Measurements from ENCODE around the gene TMEM43. TPM values are rescaled to one million over a fixed set of nuclear protein-coding genes. Genes with fewer than 3 reads are reported as not detected.

The TMEM43 gene
- total and polyA plus RNA-seq, 2 of the 8 experiments (the other 6 are each of a cell fraction or from before 2014, with no cell fraction given): 27.0 to 33.7 TPM

- TF ChIP-seq, protein P1, sequence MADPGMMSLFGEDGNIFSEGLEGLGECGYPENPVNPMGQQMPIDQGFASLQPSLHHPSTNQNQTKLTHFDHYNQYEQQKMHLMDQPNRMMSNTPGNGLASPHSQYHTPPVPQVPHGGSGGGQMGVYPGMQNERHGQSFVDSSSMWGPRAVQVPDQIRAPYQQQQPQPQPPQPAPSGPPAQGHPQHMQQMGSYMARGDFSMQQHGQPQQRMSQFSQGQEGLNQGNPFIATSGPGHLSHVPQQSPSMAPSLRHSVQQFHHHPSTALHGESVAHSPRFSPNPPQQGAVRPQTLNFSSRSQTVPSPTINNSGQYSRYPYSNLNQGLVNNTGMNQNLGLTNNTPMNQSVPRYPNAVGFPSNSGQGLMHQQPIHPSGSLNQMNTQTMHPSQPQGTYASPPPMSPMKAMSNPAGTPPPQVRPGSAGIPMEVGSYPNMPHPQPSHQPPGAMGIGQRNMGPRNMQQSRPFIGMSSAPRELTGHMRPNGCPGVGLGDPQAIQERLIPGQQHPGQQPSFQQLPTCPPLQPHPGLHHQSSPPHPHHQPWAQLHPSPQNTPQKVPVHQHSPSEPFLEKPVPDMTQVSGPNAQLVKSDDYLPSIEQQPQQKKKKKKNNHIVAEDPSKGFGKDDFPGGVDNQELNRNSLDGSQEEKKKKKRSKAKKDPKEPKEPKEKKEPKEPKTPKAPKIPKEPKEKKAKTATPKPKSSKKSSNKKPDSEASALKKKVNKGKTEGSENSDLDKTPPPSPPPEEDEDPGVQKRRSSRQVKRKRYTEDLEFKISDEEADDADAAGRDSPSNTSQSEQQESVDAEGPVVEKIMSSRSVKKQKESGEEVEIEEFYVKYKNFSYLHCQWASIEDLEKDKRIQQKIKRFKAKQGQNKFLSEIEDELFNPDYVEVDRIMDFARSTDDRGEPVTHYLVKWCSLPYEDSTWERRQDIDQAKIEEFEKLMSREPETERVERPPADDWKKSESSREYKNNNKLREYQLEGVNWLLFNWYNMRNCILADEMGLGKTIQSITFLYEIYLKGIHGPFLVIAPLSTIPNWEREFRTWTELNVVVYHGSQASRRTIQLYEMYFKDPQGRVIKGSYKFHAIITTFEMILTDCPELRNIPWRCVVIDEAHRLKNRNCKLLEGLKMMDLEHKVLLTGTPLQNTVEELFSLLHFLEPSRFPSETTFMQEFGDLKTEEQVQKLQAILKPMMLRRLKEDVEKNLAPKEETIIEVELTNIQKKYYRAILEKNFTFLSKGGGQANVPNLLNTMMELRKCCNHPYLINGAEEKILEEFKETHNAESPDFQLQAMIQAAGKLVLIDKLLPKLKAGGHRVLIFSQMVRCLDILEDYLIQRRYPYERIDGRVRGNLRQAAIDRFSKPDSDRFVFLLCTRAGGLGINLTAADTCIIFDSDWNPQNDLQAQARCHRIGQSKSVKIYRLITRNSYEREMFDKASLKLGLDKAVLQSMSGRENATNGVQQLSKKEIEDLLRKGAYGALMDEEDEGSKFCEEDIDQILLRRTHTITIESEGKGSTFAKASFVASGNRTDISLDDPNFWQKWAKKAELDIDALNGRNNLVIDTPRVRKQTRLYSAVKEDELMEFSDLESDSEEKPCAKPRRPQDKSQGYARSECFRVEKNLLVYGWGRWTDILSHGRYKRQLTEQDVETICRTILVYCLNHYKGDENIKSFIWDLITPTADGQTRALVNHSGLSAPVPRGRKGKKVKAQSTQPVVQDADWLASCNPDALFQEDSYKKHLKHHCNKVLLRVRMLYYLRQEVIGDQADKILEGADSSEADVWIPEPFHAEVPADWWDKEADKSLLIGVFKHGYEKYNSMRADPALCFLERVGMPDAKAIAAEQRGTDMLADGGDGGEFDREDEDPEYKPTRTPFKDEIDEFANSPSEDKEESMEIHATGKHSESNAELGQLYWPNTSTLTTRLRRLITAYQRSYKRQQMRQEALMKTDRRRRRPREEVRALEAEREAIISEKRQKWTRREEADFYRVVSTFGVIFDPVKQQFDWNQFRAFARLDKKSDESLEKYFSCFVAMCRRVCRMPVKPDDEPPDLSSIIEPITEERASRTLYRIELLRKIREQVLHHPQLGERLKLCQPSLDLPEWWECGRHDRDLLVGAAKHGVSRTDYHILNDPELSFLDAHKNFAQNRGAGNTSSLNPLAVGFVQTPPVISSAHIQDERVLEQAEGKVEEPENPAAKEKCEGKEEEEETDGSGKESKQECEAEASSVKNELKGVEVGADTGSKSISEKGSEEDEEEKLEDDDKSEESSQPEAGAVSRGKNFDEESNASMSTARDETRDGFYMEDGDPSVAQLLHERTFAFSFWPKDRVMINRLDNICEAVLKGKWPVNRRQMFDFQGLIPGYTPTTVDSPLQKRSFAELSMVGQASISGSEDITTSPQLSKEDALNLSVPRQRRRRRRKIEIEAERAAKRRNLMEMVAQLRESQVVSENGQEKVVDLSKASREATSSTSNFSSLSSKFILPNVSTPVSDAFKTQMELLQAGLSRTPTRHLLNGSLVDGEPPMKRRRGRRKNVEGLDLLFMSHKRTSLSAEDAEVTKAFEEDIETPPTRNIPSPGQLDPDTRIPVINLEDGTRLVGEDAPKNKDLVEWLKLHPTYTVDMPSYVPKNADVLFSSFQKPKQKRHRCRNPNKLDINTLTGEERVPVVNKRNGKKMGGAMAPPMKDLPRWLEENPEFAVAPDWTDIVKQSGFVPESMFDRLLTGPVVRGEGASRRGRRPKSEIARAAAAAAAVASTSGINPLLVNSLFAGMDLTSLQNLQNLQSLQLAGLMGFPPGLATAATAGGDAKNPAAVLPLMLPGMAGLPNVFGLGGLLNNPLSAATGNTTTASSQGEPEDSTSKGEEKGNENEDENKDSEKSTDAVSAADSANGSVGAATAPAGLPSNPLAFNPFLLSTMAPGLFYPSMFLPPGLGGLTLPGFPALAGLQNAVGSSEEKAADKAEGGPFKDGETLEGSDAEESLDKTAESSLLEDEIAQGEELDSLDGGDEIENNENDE (IDR thresholded peaks at IDR 0.05; ENCODE audit: insufficient replicate concordance, low read length): no peak
- TF ChIP-seq CBX5 (IDR thresholded peaks at IDR 0.05; ENCODE audit: low read depth, low read length): no peak
- TF ChIP-seq CHD1 (IDR thresholded peaks at IDR 0.05; ENCODE audit: low read depth, low read length): no peak
- no peak for TF ChIP-seq SUZ12 (IDR thresholded peaks at IDR 0.05; ENCODE audit: low read length)
- no peak for TF ChIP-seq SP1 (IDR thresholded peaks at IDR 0.05; ENCODE audit: low read depth, low read length)
- TF ChIP-seq TAF1 (IDR thresholded peaks at IDR 0.05; ENCODE audit: low read depth, low read length): no peak
- TF ChIP-seq GTF2F1 (IDR thresholded peaks at IDR 0.05; ENCODE audit: borderline replicate concordance, low read depth, low read length): no peak
- TF ChIP-seq RBBP5 (IDR thresholded peaks at IDR 0.05; ENCODE audit: borderline replicate concordance, low read depth, low read length): no peak
- no peak for TF ChIP-seq MAFK (IDR thresholded peaks at IDR 0.05; ENCODE audit: low read depth, low read length)
These were observed 4.5 kb upstream of the TMEM43 start (continued) for GRCh38 chr3:14120111-14120920.
